WTC11 (cell line): ENCODE results near the gene NFS1. TPM values are rescaled to one million over a fixed set of nuclear protein-coding genes. Genes with fewer than 3 reads are reported as not detected.

Experiments used
- ATAC-seq: fragments of 200-7000 bp; cut with Tn5 transposase; 2 replicates; pipeline ENCODE4 v1.10.0; 2021; ENCODE audit warnings: mild to moderate bottlenecking, moderate library complexity
- CTCF ChIA-PET: fragments of 300-600 bp; sonication (Branson Sonifier 250); formaldehyde crosslinking; loops from one replicate; lab custom pipeline; 2021; ENCODE audit warnings: antibody characterized with exemption; lab: Charles Lee
- POLR2A ChIA-PET: fragments of 350-600 bp; sonication (Branson Sonifier 250); formaldehyde crosslinking; loops from one replicate; lab custom pipeline; 2021; ENCODE audit warnings: antibody characterized with exemption; lab: Charles Lee
- DNase-seq: peaks from one replicate; pipeline ENCODE4 v3.0.0; 2021; ENCODE audit warnings: low spot score
- H3K27ac Mint-ChIP-seq: 2 replicates; pipeline ENCODE4 v1.8.0; 2021; ENCODE audit warnings: mixed read lengths
- H3K27me3 Mint-ChIP-seq: 2 replicates; pipeline ENCODE4 v1.8.0; 2021; ENCODE audit warnings: low read depth, mild to moderate bottlenecking, moderate library complexity, mixed read lengths
- H3K36me3 Mint-ChIP-seq: 2 replicates; pipeline ENCODE4 v1.8.0; 2021; ENCODE audit warnings: mixed read lengths
- H3K4me1 Mint-ChIP-seq: 2 replicates; pipeline ENCODE4 v1.8.0; 2022; ENCODE audit warnings: mixed read lengths
- H3K4me3 Mint-ChIP-seq: 2 replicates; pipeline ENCODE4 v1.8.0; 2021; ENCODE audit warnings: mild to moderate bottlenecking, moderate library complexity, mixed read lengths
- H3K9me3 Mint-ChIP-seq: 2 replicates; pipeline ENCODE4 v1.8.0; 2021; ENCODE audit warnings: mixed read lengths
- ATF2 ChIP-seq: sonication (generic); formaldehyde crosslinking; IDR thresholded peaks from 2 replicates; pipeline ENCODE4 v1.8.1; 2022; ENCODE audit warnings: low read depth, missing genetic modification reagents, borderline replicate concordance
- ATF6 ChIP-seq: sonication (generic); formaldehyde crosslinking; IDR thresholded peaks from 2 replicates; pipeline ENCODE4 v1.8.1; 2023; ENCODE audit warnings: mild to moderate bottlenecking, missing genetic modification reagents
- CBFB ChIP-seq: sonication (generic); formaldehyde crosslinking; IDR thresholded peaks from 2 replicates; pipeline ENCODE4 v1.8.1; 2022; ENCODE audit warnings: mild to moderate bottlenecking, low read depth, missing genetic modification reagents
- E2F5 ChIP-seq: sonication (generic); formaldehyde crosslinking; IDR thresholded peaks from 2 replicates; pipeline ENCODE4 v1.8.1; 2022; ENCODE audit warnings: mild to moderate bottlenecking, moderate library complexity, missing genetic modification reagents
- ETV6 ChIP-seq: sonication (generic); formaldehyde crosslinking; IDR thresholded peaks from 2 replicates; pipeline ENCODE4 v1.8.1; 2022; ENCODE audit warnings: mild to moderate bottlenecking, missing genetic modification reagents
- GRHL2 ChIP-seq: fragments of 250-450 bp; sonication (Bioruptor Pico); IDR thresholded peaks from 2 replicates; pipeline ENCODE4 v1.8.0; 2022; ENCODE audit warnings: mild to moderate bottlenecking, moderate library complexity; ENCODE audit not compliant: insufficient replicate concordance, severe bottlenecking
- GTF2I ChIP-seq: fragments of 250-450 bp; sonication (Bioruptor Pico); conservative IDR thresholded peaks from 2 replicates; pipeline ENCODE4 v1.4.0; 2021; ENCODE audit warnings: mild to moderate bottlenecking
- MLX ChIP-seq: sonication (generic); formaldehyde crosslinking; IDR thresholded peaks from 2 replicates; pipeline ENCODE4 v1.8.1; 2023; ENCODE audit warnings: mild to moderate bottlenecking, missing genetic modification reagents, moderate library complexity
- MYBL2 ChIP-seq: sonication (generic); formaldehyde crosslinking; IDR thresholded peaks from 2 replicates; pipeline ENCODE4 v1.8.1; 2023; ENCODE audit warnings: mild to moderate bottlenecking, moderate library complexity, missing genetic modification reagents
- NFATC4 ChIP-seq: fragments of 250-450 bp; sonication (Bioruptor Pico); IDR thresholded peaks from 2 replicates; pipeline ENCODE4 v1.9.0; 2021; ENCODE audit warnings: mild to moderate bottlenecking
- NR1H2 ChIP-seq: sonication (generic); formaldehyde crosslinking; IDR thresholded peaks from 2 replicates; pipeline ENCODE4 v1.9.0; 2021; ENCODE audit warnings: mild to moderate bottlenecking, moderate library complexity, missing genetic modification reagents
- NR2C2 ChIP-seq: sonication (generic); formaldehyde crosslinking; IDR thresholded peaks from 2 replicates; pipeline ENCODE4 v1.8.0; 2022; ENCODE audit warnings: mild to moderate bottlenecking, missing genetic modification reagents
- PRDM15 ChIP-seq: sonication (generic); formaldehyde crosslinking; IDR thresholded peaks from 2 replicates; pipeline ENCODE4 v1.8.0; 2022; ENCODE audit warnings: missing genetic modification reagents
- RELA ChIP-seq: sonication (generic); formaldehyde crosslinking; IDR thresholded peaks from 2 replicates; pipeline ENCODE4 v1.8.1; 2022; ENCODE audit warnings: missing genetic modification reagents, mild to moderate bottlenecking, borderline replicate concordance
- TP53 ChIP-seq: sonication (generic); formaldehyde crosslinking; IDR thresholded peaks from 2 replicates; pipeline ENCODE4 v1.8.1; 2023; ENCODE audit warnings: mild to moderate bottlenecking, missing genetic modification reagents
- ZNF416 ChIP-seq: fragments of 250-450 bp; sonication (Bioruptor Pico); IDR thresholded peaks from 2 replicates; pipeline ENCODE4 v1.9.0; 2021; ENCODE audit warnings: mild to moderate bottlenecking, inconsistent platforms
- ZNF512 ChIP-seq: sonication (generic); formaldehyde crosslinking; IDR thresholded peaks from 2 replicates; pipeline ENCODE4 v1.8.1; 2022; ENCODE audit warnings: missing genetic modification reagents, borderline replicate concordance
- ZSCAN18 ChIP-seq: fragments of 250-450 bp; sonication (Bioruptor Pico); IDR thresholded peaks from 2 replicates; pipeline ENCODE4 v2.1.2; 2022; ENCODE audit warnings: mild to moderate bottlenecking, moderate library complexity
- total RNA-seq: library from RNA; stranded (reverse); gene quantifications from 3 replicates; pipeline ENCODE4 v1.2.3, GENCODE V29; 2021

The NFS1 gene
- total RNA-seq, 1 experiment from 2014 or later, result 36.1 TPM

- no peak for TF ChIP-seq MLX
- TF ChIP-seq TP53, result no peak
- TF ChIP-seq PRDM15 (CRISPR knock-in tag), result no peak
- TF ChIP-seq, all 79 proteins: peak for 0
Observed at GRCh38 chr20:35719717-35720116, 20.6 kb upstream of the NFS1 start (continued).

GRCh38 chr20:35718972-35719635 is 20.0 kb upstream of the NFS1 start:
- H3K27ac Mint-ChIP-seq, result no peak overlapping the region
- H3K9me3 Mint-ChIP-seq, result no peaks in the 10 kb centered on the region
- H3K4me3 Mint-ChIP-seq, result no peak overlapping the region
- H3K4me1 Mint-ChIP-seq, result 0 out of 2 replicates have a peak, but pooled peaks cover 4% of the 10 kb centered on the region
- no peaks in the 10 kb centered on the region for H3K27me3 Mint-ChIP-seq
- ATAC-seq (no peak), DNase-seq (no peak)
- ChIA-PET CTCF (interaction anchor here (0.6 to 1.4 kb wide), 4 partner anchors 8 to 280 kb away, joined by 3 to 4 read pairs (median 3); partner anchors contain the start of genes NFS1 and ROMO1), POLR2A (interaction anchor here (0.6 to 2.6 kb wide), 6 partner anchors 13 to 694 kb away, joined by 3 to 17 read pairs (median 4); partner anchors contain the start of genes PHF20, RBM39 and SCAND1)
- H3K36me3 Mint-ChIP-seq, result peaks cover 87% of the 10 kb centered on the region
- no peak for TF ChIP-seq RELA (CRISPR knock-in tag)
- no peak for TF ChIP-seq NR1H2
- no peak for TF ChIP-seq ATF2 (CRISPR knock-in tag)
- no peak for TF ChIP-seq GTF2I (CRISPR knock-in tag)
- TF ChIP-seq ATF6, result no peak
- TF ChIP-seq E2F5 (CRISPR knock-in tag), result no peak
- TF ChIP-seq ZSCAN18 (CRISPR knock-in tag), result no peak
- no peak for TF ChIP-seq NFATC4 (CRISPR knock-in tag)
- TF ChIP-seq ZNF416 (CRISPR knock-in tag), result no peak
- TF ChIP-seq PRDM15 (CRISPR knock-in tag), result no peak
- TF ChIP-seq ZNF512, result no peak
- no peak for TF ChIP-seq CBFB (CRISPR knock-in tag)
- no peak for TF ChIP-seq GRHL2
- no peak for TF ChIP-seq TP53
- no peak for TF ChIP-seq MYBL2 (CRISPR knock-in tag)
- TF ChIP-seq ETV6, result no peak
- no peak for TF ChIP-seq NR2C2 (CRISPR knock-in tag)
